Caco-2 (cell line): ENCODE results near the gene NACC1. TPM values are rescaled to one million over a fixed set of nuclear protein-coding genes. Genes with fewer than 3 reads are reported as not detected.

ENCODE experiments used
- BruUV-seq: library from RNA; stranded (reverse); fragments of 400-500 nt; replicated peaks from 2 replicates; lab custom pipeline; 2021; lab: Mats Ljungman, UMichigan
- CTCF ChIA-PET: fragments of 300-600 bp; sonication (Branson Sonifier 250); formaldehyde crosslinking; loops from one replicate; lab custom pipeline; 2022; ENCODE audit warnings: antibody characterized with exemption; lab: Charles Lee
- POLR2A ChIA-PET: fragments of 300-600 bp; sonication (Branson Sonifier 250); formaldehyde crosslinking; loops from one replicate; lab custom pipeline; 2022; ENCODE audit warnings: antibody characterized with exemption; lab: Charles Lee
- DNase-seq, 2 experiments: peaks; one replicate each; pipeline versions ENCODE4 v3.0.0 to v3.0.0-alpha.2; 2020 to 2022
- H3K27me3 ChIP-seq: replicated peaks from 2 replicates; pipeline ENCODE4 v1.6.0; 2011; ENCODE audit warnings: low read length; ENCODE audit not compliant: control insufficient read depth, insufficient read depth
- H3K36me3 ChIP-seq: 2 replicates; pipeline ENCODE4 v1.5.1; 2011; ENCODE audit warnings: low read length; ENCODE audit not compliant: control insufficient read depth, insufficient read depth
- H3K4me1 ChIP-seq: fragments of 250-450 bp; sonication (Bioruptor Pico); 2 replicates; pipeline ENCODE4 v1.5.1; 2020; ENCODE audit warnings: mild to moderate bottlenecking
- H3K4me3 ChIP-seq: 2 replicates; pipeline ENCODE4 v1.5.1; 2011; ENCODE audit warnings: low read depth, mild to moderate bottlenecking, control low read depth, low read length
- H3K9me3 ChIP-seq: fragments of 250-450 bp; sonication (Bioruptor Pico); 2 replicates; pipeline ENCODE4 v1.5.1; 2020; ENCODE audit warnings: mild to moderate bottlenecking, moderate library complexity
- H3K27ac Mint-ChIP-seq: one replicate; pipeline ENCODE4 v1.8.0; 2022; ENCODE audit warnings: mixed read lengths; ENCODE audit not compliant: unreplicated experiment
- H3K27me3 Mint-ChIP-seq: one replicate; pipeline ENCODE4 v1.8.0; 2022; ENCODE audit warnings: mixed read lengths; ENCODE audit not compliant: insufficient read depth, unreplicated experiment
- H3K36me3 Mint-ChIP-seq: one replicate; pipeline ENCODE4 v1.8.0; 2022; ENCODE audit warnings: mild to moderate bottlenecking, mixed read lengths; ENCODE audit not compliant: insufficient read depth, unreplicated experiment
- H3K4me1 Mint-ChIP-seq: one replicate; pipeline ENCODE4 v1.8.0; 2022; ENCODE audit warnings: low read depth, mixed read lengths; ENCODE audit not compliant: unreplicated experiment
- H3K4me3 Mint-ChIP-seq: one replicate; pipeline ENCODE4 v1.8.0; 2022; ENCODE audit warnings: mild to moderate bottlenecking, moderate library complexity, mixed read lengths; ENCODE audit not compliant: unreplicated experiment
- H3K9me3 Mint-ChIP-seq: one replicate; pipeline ENCODE4 v1.8.0; 2022; ENCODE audit warnings: mixed read lengths; ENCODE audit not compliant: unreplicated experiment
- CTCF ChIP-seq, 2 experiments: fragments of 200-600 bp in 1 of 2; IDR thresholded peaks; 1 replicate in 1 of 2; 2 replicates in 1 of 2; pipeline versions ENCODE4 v1.5.1 to v1.8.0; 2011 to 2022; ENCODE audit warnings: antibody characterized with exemption in 1 of 2, control low read depth in 1 of 2, inconsistent platforms in 1 of 2, low read depth in 1 of 2, low read length in 1 of 2, mild to moderate bottlenecking in 1 of 2, moderate library complexity in 1 of 2; ENCODE audit not compliant: insufficient read depth in 1 of 2, severe bottlenecking in 1 of 2, unreplicated experiment in 1 of 2
- intact Hi-C: fragments of 100-400 bp; cut with micrococcal nuclease; formaldehyde crosslinking; loops from one replicate; pipeline ENCODE4 v1.10.0; 2022; ENCODE audit not compliant: unreplicated experiment
- total RNA-seq: library from RNA; stranded (reverse); gene quantifications from 2 replicates; pipeline ENCODE4 v1.2.3, GENCODE V29; 2022

NACC1 gene
- total RNA-seq, 1 experiment from 2014 or later: 89.6 TPM

- Histone ChIP-seq H3K9me3 (no peaks in the 10 kb centered on the region), H3K4me3 (peak overlapping the region; percentile 93), H3K36me3 (peaks cover 1% of the 10 kb centered on the region), H3K27me3 (no peaks in the 10 kb centered on the region), H3K4me1 (no peaks in the 10 kb centered on the region)
- Mint-ChIP-seq H3K36me3 (peaks cover 23% of the 10 kb centered on the region), H3K4me1 (peaks cover 6% of the 10 kb centered on the region), H3K27me3 (no peaks in the 10 kb centered on the region), H3K9me3 (no peaks in the 10 kb centered on the region), H3K4me3 (peak overlapping the region; percentile 80), H3K27ac (peak overlapping the region; percentile 53)
- no TSS peak for BruUV-seq
- ChIA-PET CTCF (interaction anchor here (0.5 to 0.9 kb wide), 3 partner anchors 11 to 153 kb away, joined by 3 to 6 read pairs (median 5); no protein-coding TSS in a partner anchor), POLR2A (interaction anchor here (0.9 to 1.0 kb wide), 3 partner anchors 9 to 45 kb away, joined by 3 to 6 read pairs (median 4); no protein-coding TSS in a partner anchor)
- intact Hi-C loops: no loop called here
- DNase-seq: peak; percentile 69 to 82
- TF ChIP-seq CTCF (IDR thresholded peaks at IDR 0.05; ENCODE audit: insufficient read depth in 1 of 2, low read depth in 1 of 2, low read length in 1 of 2, severe bottlenecking in 1 of 2, unreplicated experiment in 1 of 2): no peak
These were observed 545 bp downstream of the NACC1 start for GRCh38 chr19:13118424-13119193.

GRCh38 chr19:13119627-13120026, 1.6 kb downstream of the NACC1 start:
- no peak overlapping the region for H3K4me3 ChIP-seq
- peaks cover 6% of the 10 kb centered on the region for H3K4me1 Mint-ChIP-seq
- no peaks in the 10 kb centered on the region for H3K9me3 ChIP-seq
- BruUV-seq: no TSS peak
- peaks cover 3% of the 10 kb centered on the region for H3K36me3 ChIP-seq
- TF ChIP-seq CTCF (IDR thresholded peaks at IDR 0.05; ENCODE audit: insufficient read depth in 1 of 2, low read depth in 1 of 2, low read length in 1 of 2, severe bottlenecking in 1 of 2, unreplicated experiment in 1 of 2): no peak
- POLR2A ChIA-PET: no interaction called here
- no peaks in the 10 kb centered on the region for H3K27me3 Mint-ChIP-seq
- no peak overlapping the region for H3K27ac Mint-ChIP-seq
- peak overlapping the region; percentile 80 for H3K4me3 Mint-ChIP-seq
- no peaks in the 10 kb centered on the region for H3K9me3 Mint-ChIP-seq
- no peaks in the 10 kb centered on the region for H3K27me3 ChIP-seq
- H3K4me1 ChIP-seq: no peaks in the 10 kb centered on the region
- no peak for DNase-seq
- peaks cover 23% of the 10 kb centered on the region for H3K36me3 Mint-ChIP-seq
- intact Hi-C loops: no loop called here
- CTCF ChIA-PET: no interaction called here

GRCh38 chr19:13120031-13120430, 2.0 kb downstream of the NACC1 start:
- Mint-ChIP-seq H3K27ac (no peak overlapping the region), H3K4me3 (no peak overlapping the region), H3K27me3 (no peaks in the 10 kb centered on the region), H3K4me1 (peaks cover 6% of the 10 kb centered on the region), H3K9me3 (no peaks in the 10 kb centered on the region), H3K36me3 (peaks cover 23% of the 10 kb centered on the region)
- BruUV-seq: no TSS peak
- Histone ChIP-seq H3K27me3 (no peaks in the 10 kb centered on the region), H3K4me3 (no peak overlapping the region), H3K9me3 (no peaks in the 10 kb centered on the region), H3K4me1 (no peaks in the 10 kb centered on the region), H3K36me3 (peaks cover 3% of the 10 kb centered on the region)
- intact Hi-C loops: no loop called here
- ChIA-PET POLR2A (no interaction called here), CTCF (no interaction called here)
- no peak for DNase-seq
- no peak for TF ChIP-seq CTCF (IDR thresholded peaks at IDR 0.05; ENCODE audit: insufficient read depth in 1 of 2, low read depth in 1 of 2, low read length in 1 of 2, severe bottlenecking in 1 of 2, unreplicated experiment in 1 of 2)
